Stimulated activated naive CD8-positive, alpha-beta T cell treated with anti-CD3 and anti-CD28 coated beads, Interleukin-15, Interleukin-2, amounts not matched to agents 100 ng/mL and 50 ng/mL, for 24 hours (primary cell): ENCODE data around the gene DDX41.

Experiments used
- H3K27ac Mint-ChIP-seq: one replicate; pipeline ENCODE4 v1.8.0; 2021; ENCODE audit warnings: mild to moderate bottlenecking, mixed read lengths
- H3K27me3 Mint-ChIP-seq: one replicate; pipeline ENCODE4 v1.8.0; 2021; ENCODE audit warnings: mixed read lengths
- H3K36me3 Mint-ChIP-seq: one replicate; pipeline ENCODE4 v1.8.0; 2021; ENCODE audit warnings: low read depth, mixed read lengths
- H3K4me1 Mint-ChIP-seq: one replicate; pipeline ENCODE4 v1.8.0; 2021; ENCODE audit warnings: low read depth, mixed read lengths
- H3K4me3 Mint-ChIP-seq: one replicate; pipeline ENCODE4 v1.8.0; 2021; ENCODE audit warnings: mild to moderate bottlenecking, mixed read lengths
- H3K9me3 Mint-ChIP-seq: one replicate; pipeline ENCODE4 v1.8.0; 2021; ENCODE audit warnings: mixed read lengths

Gene DDX41

GRCh38 chr5:177500685-177501522, 15.9 kb downstream of the DDX41 start:
- H3K27ac Mint-ChIP-seq, result peak overlapping the region; percentile 41
- H3K4me3 Mint-ChIP-seq, result no peak overlapping the region
- peaks cover 13% of the 10 kb centered on the region for H3K27me3 Mint-ChIP-seq
- H3K9me3 Mint-ChIP-seq, result no peaks in the 10 kb centered on the region
- H3K4me1 Mint-ChIP-seq, result peaks cover 25% of the 10 kb centered on the region
- no peaks in the 10 kb centered on the region for H3K36me3 Mint-ChIP-seq

GRCh38 chr5:177499842-177500241, 16.9 kb downstream of the DDX41 start:
- Mint-ChIP-seq H3K27ac (no peak overlapping the region), H3K4me3 (no peak overlapping the region), H3K27me3 (peaks cover 13% of the 10 kb centered on the region), H3K36me3 (no peaks in the 10 kb centered on the region), H3K9me3 (no peaks in the 10 kb centered on the region), H3K4me1 (peaks cover 35% of the 10 kb centered on the region)

GRCh38 chr5:177498013-177498787, 18.6 kb downstream of the DDX41 start:
- Mint-ChIP-seq H3K36me3 (peaks cover 5% of the 10 kb centered on the region), H3K9me3 (no peaks in the 10 kb centered on the region), H3K4me3 (peak overlapping the region; percentile 85), H3K27me3 (peaks cover 13% of the 10 kb centered on the region), H3K27ac (peak overlapping the region; percentile 65), H3K4me1 (peaks cover 51% of the 10 kb centered on the region)

- Mint-ChIP-seq H3K4me3 (peak within 1 kb of the TSS; percentile 85), H3K9me3 (no peaks in the 10 kb centered on the region), H3K27ac (peak within 1 kb of the TSS; percentile 65), H3K36me3 (peaks cover 12% of the 10 kb centered on the region), H3K27me3 (peaks cover 13% of the 10 kb centered on the region), H3K4me1 (peaks cover 52% of the 10 kb centered on the region)
Measured at GRCh38 chr5:177497292-177498012, 19.3 kb downstream of the DDX41 start, which contains the start of gene PDLIM7. TSS of gene PDLIM7 (minus strand) at chr5:177497604. CDS start at chr5:177496512, 1,092 bp downstream.

- Mint-ChIP-seq H3K9me3 (no peaks in the 10 kb centered on the region), H3K36me3 (peaks cover 12% of the 10 kb centered on the region), H3K27me3 (peaks cover 13% of the 10 kb centered on the region), H3K4me1 (peaks cover 47% of the 10 kb centered on the region), H3K4me3 (peak overlapping the region; percentile 85), H3K27ac (no peak overlapping the region)
Measured at GRCh38 chr5:177496727-177497291, 20.0 kb downstream of the DDX41 start.

- Mint-ChIP-seq H3K27me3 (peaks cover 13% of the 10 kb centered on the region), H3K36me3 (peaks cover 14% of the 10 kb centered on the region)
Measured at GRCh38 chr5:177496070-177496726, 20.6 kb downstream of the DDX41 start.

GRCh38 chr5:177495243-177496060, 21.3 kb downstream of the DDX41 start:
- Mint-ChIP-seq H3K4me1 (peaks cover 44% of the 10 kb centered on the region), H3K27me3 (peaks cover 13% of the 10 kb centered on the region), H3K9me3 (no peaks in the 10 kb centered on the region), H3K4me3 (peak overlapping the region; percentile 70), H3K27ac (no peak overlapping the region), H3K36me3 (peaks cover 16% of the 10 kb centered on the region)

More at GRCh38 chr5:177496070-177496726, 20.6 kb downstream of the DDX41 start:
- Mint-ChIP-seq H3K4me1 (peaks cover 47% of the 10 kb centered on the region), H3K9me3 (no peaks in the 10 kb centered on the region), H3K27ac (no peak overlapping the region), H3K4me3 (peak overlapping the region; percentile 70)

- H3K27me3 Mint-ChIP-seq, result peaks cover 10% of the 10 kb centered on the region
- H3K27ac Mint-ChIP-seq, result peak overlapping the region; percentile 65
- no peaks in the 10 kb centered on the region for H3K9me3 Mint-ChIP-seq
- H3K36me3 Mint-ChIP-seq, result peaks cover 20% of the 10 kb centered on the region
- peaks cover 44% of the 10 kb centered on the region for H3K4me1 Mint-ChIP-seq
- peak overlapping the region; percentile 37 for H3K4me3 Mint-ChIP-seq
Measured at GRCh38 chr5:177494346-177495195, 22.2 kb downstream of the DDX41 start.

- peaks cover 44% of the 10 kb centered on the region for H3K4me1 Mint-ChIP-seq
- H3K36me3 Mint-ChIP-seq, result peaks cover 20% of the 10 kb centered on the region
- peak overlapping the region; percentile 37 for H3K4me3 Mint-ChIP-seq
- peaks cover 7% of the 10 kb centered on the region for H3K27me3 Mint-ChIP-seq
- H3K9me3 Mint-ChIP-seq, result no peaks in the 10 kb centered on the region
- H3K27ac Mint-ChIP-seq, result peak overlapping the region; percentile 65
Measured at GRCh38 chr5:177493795-177494345, 22.9 kb downstream of the DDX41 start.

- Mint-ChIP-seq H3K4me1 (peaks cover 34% of the 10 kb centered on the region), H3K27ac (no peak overlapping the region), H3K4me3 (no peak overlapping the region), H3K27me3 (no peaks in the 10 kb centered on the region), H3K36me3 (peaks cover 20% of the 10 kb centered on the region), H3K9me3 (no peaks in the 10 kb centered on the region)
Measured at GRCh38 chr5:177492841-177493240, 23.9 kb downstream of the DDX41 start.

GRCh38 chr5:177491983-177492746, 24.6 kb downstream of the DDX41 start:
- Mint-ChIP-seq H3K36me3 (peaks cover 24% of the 10 kb centered on the region), H3K4me3 (no peak overlapping the region), H3K9me3 (no peaks in the 10 kb centered on the region), H3K27ac (no peak overlapping the region), H3K4me1 (peaks cover 32% of the 10 kb centered on the region), H3K27me3 (no peaks in the 10 kb centered on the region)

- Mint-ChIP-seq H3K27ac (no peak overlapping the region), H3K36me3 (peaks cover 26% of the 10 kb centered on the region)
Measured at GRCh38 chr5:177491429-177491945, 25.3 kb downstream of the DDX41 start.

More at GRCh38 chr5:177491429-177491945, 25.3 kb downstream of the DDX41 start:
- Mint-ChIP-seq H3K9me3 (no peaks in the 10 kb centered on the region), H3K4me3 (no peak overlapping the region), H3K4me1 (peaks cover 32% of the 10 kb centered on the region), H3K27me3 (no peaks in the 10 kb centered on the region)
